HEK293 (cell line): ENCODE results near the gene ZBTB20.

Source experiments
- CTCF ChIA-PET: fragments of 350-600 bp; formaldehyde crosslinking; extraction: SDS; loops from one replicate; lab custom pipeline; 2021; ENCODE audit warnings: antibody characterized with exemption; lab: Yijun Ruan, JAX
- POLR2A ChIA-PET: fragments of 300-600 bp; formaldehyde crosslinking; extraction: SDS; loops from one replicate; lab custom pipeline; 2020; ENCODE audit warnings: antibody characterized with exemption, inconsistent platforms; lab: Yijun Ruan, JAX
- H3K27ac ChIP-seq: fragments of 200-500 bp; sonication (Bioruptor generic); 2 replicates; pipeline ENCODE4 v1.5.1; 2014; ENCODE audit warnings: low read depth, low read length, control low read depth, inconsistent platforms; ENCODE audit errors: extremely low read depth
- H3K36me3 ChIP-seq, 2 experiments: fragments of 200-500 bp in 1 of 2; sonication (Bioruptor generic) in 1 of 2; 1 replicate in 1 of 2; 2 replicates in 1 of 2; pipeline ENCODE4 v1.5.1; 2014 to 2017; ENCODE audit warnings: inconsistent platforms in 2 of 2, low read length in 2 of 2; ENCODE audit not compliant: control insufficient read depth in 2 of 2, insufficient read depth in 1 of 2
- H3K4me1 ChIP-seq: fragments of 200-500 bp; sonication (Bioruptor generic); 2 replicates; pipeline ENCODE4 v1.5.1; 2014; ENCODE audit warnings: mild to moderate bottlenecking, low read length, inconsistent platforms; ENCODE audit not compliant: control insufficient read depth, insufficient read depth
- H3K4me3 ChIP-seq: 2 replicates; pipeline ENCODE4 v1.5.1; 2011; ENCODE audit warnings: low read depth, mild to moderate bottlenecking, control low read depth, low read length, moderate library complexity
- H3K9me3 ChIP-seq: fragments of 200-500 bp; sonication (Bioruptor generic); 2 replicates; pipeline ENCODE4 v1.5.1; 2014; ENCODE audit warnings: low read depth, low read length, inconsistent platforms; ENCODE audit not compliant: control insufficient read depth, insufficient read depth
- FEZF1 ChIP-seq: fragments of 450-650 bp; formaldehyde crosslinking; IDR thresholded peaks from 2 replicates; pipeline ENCODE4 v1.5.1; 2016; ENCODE audit warnings: missing biosample characterization, missing genetic modification characterization
- GLI2 ChIP-seq: fragments of 450-650 bp; formaldehyde crosslinking; IDR thresholded peaks from 2 replicates; pipeline ENCODE4; 2017; ENCODE audit warnings: missing biosample characterization, missing genetic modification characterization, low read depth, borderline replicate concordance
- GLIS1 ChIP-seq: fragments of 450-650 bp; formaldehyde crosslinking; IDR thresholded peaks from 2 replicates; pipeline ENCODE4 v1.5.1; 2016; ENCODE audit warnings: missing biosample characterization, missing genetic modification characterization
- HOXA7 ChIP-seq: sonication (generic); formaldehyde crosslinking; IDR thresholded peaks from 2 replicates; pipeline ENCODE4 v1.8.1; 2022; ENCODE audit warnings: missing genetic modification reagents, borderline replicate concordance
- HOXC10 ChIP-seq: sonication (generic); formaldehyde crosslinking; IDR thresholded peaks from 2 replicates; pipeline ENCODE4 v1.8.1; 2023; ENCODE audit warnings: mild to moderate bottlenecking, missing genetic modification reagents
- SALL2 ChIP-seq: fragments of 450-650 bp; formaldehyde crosslinking; IDR thresholded peaks from 2 replicates; pipeline ENCODE4 v1.5.0; 2017; ENCODE audit warnings: missing biosample characterization, mild to moderate bottlenecking, missing genetic modification characterization, borderline replicate concordance
- SCRT2 ChIP-seq: fragments of 450-650 bp; formaldehyde crosslinking; IDR thresholded peaks from 2 replicates; pipeline ENCODE4 v1.5.1; 2016; ENCODE audit warnings: missing biosample characterization, missing genetic modification characterization
- TCF7L2 ChIP-seq: IDR thresholded peaks from 2 replicates; pipeline ENCODE4 v1.6.1; 2011; ENCODE audit warnings: low read depth, mild to moderate bottlenecking, inconsistent platforms, low read length, moderate library complexity, borderline replicate concordance
- TSHZ1 ChIP-seq: fragments of 450-650 bp; formaldehyde crosslinking; IDR thresholded peaks from 2 replicates; pipeline ENCODE4 v1.5.1; 2016; ENCODE audit warnings: missing biosample characterization, missing genetic modification characterization, borderline replicate concordance
- ZBTB7A ChIP-seq: fragments of 450-650 bp; formaldehyde crosslinking; IDR thresholded peaks from 2 replicates; pipeline ENCODE4 v1.5.1; 2016; ENCODE audit warnings: low read depth, missing biosample characterization, missing genetic modification characterization
- ZFP3 ChIP-seq: fragments of 450-650 bp; formaldehyde crosslinking; IDR thresholded peaks from 2 replicates; pipeline ENCODE4 v1.5.1; 2016; ENCODE audit warnings: low read depth, missing biosample characterization, missing genetic modification characterization
- ZNF138 ChIP-seq: fragments of 450-650 bp; formaldehyde crosslinking; IDR thresholded peaks from 2 replicates; pipeline ENCODE4 v1.5.1; 2016; ENCODE audit warnings: missing biosample characterization, missing genetic modification characterization, borderline replicate concordance
- ZNF155 ChIP-seq: fragments of 450-650 bp; formaldehyde crosslinking; IDR thresholded peaks from 2 replicates; pipeline ENCODE4 v1.5.1; 2016; ENCODE audit warnings: missing biosample characterization, missing genetic modification characterization
- ZNF169 ChIP-seq: fragments of 450-650 bp; formaldehyde crosslinking; IDR thresholded peaks from 2 replicates; pipeline ENCODE4 v1.5.1; 2016; ENCODE audit warnings: missing biosample characterization, missing genetic modification characterization
- ZNF175 ChIP-seq: fragments of 450-650 bp; formaldehyde crosslinking; IDR thresholded peaks from 2 replicates; pipeline ENCODE4 v1.5.1; 2016; ENCODE audit warnings: missing biosample characterization, missing genetic modification characterization
- ZNF2 ChIP-seq: fragments of 450-650 bp; formaldehyde crosslinking; IDR thresholded peaks from 2 replicates; pipeline ENCODE4 v1.5.1; 2016; ENCODE audit warnings: missing biosample characterization, missing genetic modification characterization
- ZNF266 ChIP-seq: fragments of 450-650 bp; formaldehyde crosslinking; IDR thresholded peaks from 2 replicates; pipeline ENCODE4 v1.5.1; 2016; ENCODE audit warnings: missing biosample characterization, missing genetic modification characterization, low read depth
- ZNF416 ChIP-seq: fragments of 450-650 bp; formaldehyde crosslinking; IDR thresholded peaks from 2 replicates; pipeline ENCODE4 v1.5.1; 2016; ENCODE audit warnings: missing biosample characterization, missing genetic modification characterization
- ZNF423 ChIP-seq: fragments of 450-650 bp; formaldehyde crosslinking; IDR thresholded peaks from 2 replicates; pipeline ENCODE4 v1.5.1; 2016; ENCODE audit warnings: missing biosample characterization, missing genetic modification characterization
- ZNF544 ChIP-seq: fragments of 450-650 bp; formaldehyde crosslinking; IDR thresholded peaks from 2 replicates; pipeline ENCODE4 v1.5.0; 2017; ENCODE audit warnings: missing biosample characterization, missing genetic modification characterization
- ZNF571 ChIP-seq: fragments of 450-650 bp; formaldehyde crosslinking; IDR thresholded peaks from 2 replicates; pipeline ENCODE4 v1.5.0; 2017; ENCODE audit warnings: missing biosample characterization, missing genetic modification characterization
- ZNF585B ChIP-seq: fragments of 450-650 bp; formaldehyde crosslinking; IDR thresholded peaks from 2 replicates; pipeline ENCODE4 v1.5.1; 2016; ENCODE audit warnings: missing biosample characterization, missing genetic modification characterization
- ZNF629 ChIP-seq: fragments of 450-650 bp; formaldehyde crosslinking; IDR thresholded peaks from 2 replicates; pipeline ENCODE4 v1.5.1; 2017; ENCODE audit warnings: missing biosample characterization, missing genetic modification characterization
- ZNF664 ChIP-seq: fragments of 450-650 bp; formaldehyde crosslinking; IDR thresholded peaks from 2 replicates; pipeline ENCODE4 v1.5.1; 2016; ENCODE audit warnings: missing biosample characterization, missing genetic modification characterization
- ZNF677 ChIP-seq: fragments of 450-650 bp; IDR thresholded peaks from 2 replicates; pipeline ENCODE4 v1.5.0; 2018; ENCODE audit warnings: missing biosample characterization, mild to moderate bottlenecking, missing genetic modification characterization, moderate library complexity
- ZNF692 ChIP-seq: fragments of 450-650 bp; formaldehyde crosslinking; IDR thresholded peaks from 2 replicates; pipeline ENCODE4 v1.5.1; 2016; ENCODE audit warnings: missing biosample characterization, missing genetic modification characterization
- ZNF701 ChIP-seq: fragments of 450-650 bp; formaldehyde crosslinking; IDR thresholded peaks from 2 replicates; pipeline ENCODE4 v1.5.1; 2016; ENCODE audit warnings: missing biosample characterization, missing genetic modification characterization
- ZNF776 ChIP-seq: fragments of 450-650 bp; formaldehyde crosslinking; IDR thresholded peaks from 2 replicates; pipeline ENCODE4 v1.5.0; 2017; ENCODE audit warnings: missing biosample characterization, missing genetic modification characterization, borderline replicate concordance
- ZSCAN5A ChIP-seq: fragments of 450-650 bp; formaldehyde crosslinking; IDR thresholded peaks from 2 replicates; pipeline ENCODE4 v1.5.1; 2016; ENCODE audit warnings: missing biosample characterization, missing genetic modification characterization

The ZBTB20 gene

GRCh38 chr3:114718898-114719210 is 428.2 kb downstream of the ZBTB20 start (continued):
- TF ChIP-seq TCF7L2 (no peak), ZNF155 (no peak), ZNF571 (tag by site-specific recombination) (no peak), HOXC10 (CRISPR knock-in tag) (no peak), ZNF175 (tag by site-specific recombination) (no peak), ZNF677 (tag by site-specific recombination) (no peak), ZNF266 (tag by site-specific recombination) (no peak), GLIS1 (tag by site-specific recombination) (no peak), ZNF138 (tag by site-specific recombination) (no peak), ZNF692 (tag by site-specific recombination) (no peak), ZNF664 (tag by site-specific recombination) (no peak), ZNF423 (tag by site-specific recombination) (no peak)

- H3K4me3 ChIP-seq = no peak overlapping the region
- H3K36me3 ChIP-seq = no peaks in the 10 kb centered on the region
- POLR2A ChIA-PET = no interaction called here
- CTCF ChIA-PET = no interaction called here
- no peak for TF ChIP-seq GLI2 (tag by site-specific recombination)
- no peaks in the 10 kb centered on the region for H3K4me1 ChIP-seq
- no peak overlapping the region for H3K27ac ChIP-seq
- no peaks in the 10 kb centered on the region for H3K9me3 ChIP-seq
Observed at GRCh38 chr3:114718071-114718897, 428.8 kb downstream of the ZBTB20 start.

GRCh38 chr3:114716916-114717315 is 430.2 kb downstream of the ZBTB20 start:
- Histone ChIP-seq H3K9me3 (no peaks in the 10 kb centered on the region), H3K27ac (no peak overlapping the region), H3K4me3 (no peak overlapping the region), H3K4me1 (no peaks in the 10 kb centered on the region), H3K36me3 (no peaks in the 10 kb centered on the region)
- ChIA-PET POLR2A (no interaction called here), CTCF (no interaction called here)
- TF ChIP-seq SALL2 (tag by site-specific recombination) (no peak), ZNF664 (tag by site-specific recombination) (no peak), ZSCAN5A (tag by site-specific recombination) (no peak), SCRT2 (tag by site-specific recombination) (no peak), TSHZ1 (tag by site-specific recombination) (no peak), ZNF585B (tag by site-specific recombination) (no peak), HOXA7 (CRISPR knock-in tag) (no peak), ZBTB7A (tag by site-specific recombination) (no peak), ZNF2 (tag by site-specific recombination) (no peak), ZNF416 (tag by site-specific recombination) (no peak), FEZF1 (no peak), ZFP3 (no peak), ZNF544 (tag by site-specific recombination) (no peak), ZNF776 (tag by site-specific recombination) (no peak), ZNF169 (tag by site-specific recombination) (no peak), ZNF629 (tag by site-specific recombination) (no peak), ZNF701 (tag by site-specific recombination) (no peak)
